SK-N-SH (cell line): ENCODE measurements around the gene MRPS6. TPM values are rescaled to one million over a fixed set of nuclear protein-coding genes. Genes with fewer than 3 reads are reported as not detected.

Experiments
- CTCF ChIA-PET: fragments of 300-600, 350-600 bp; formaldehyde crosslinking; extraction: SDS; loops from one replicate; lab custom pipeline; 2021; lab: Yijun Ruan, JAX
- POLR2A ChIA-PET: fragments of 350-600 bp; sonication (Branson Sonifier 250); formaldehyde crosslinking; extraction: SDS; loops from one replicate; lab custom pipeline; 2020; ENCODE audit warnings: antibody characterized with exemption, inconsistent platforms; lab: Yijun Ruan, JAX
- DNase-seq: peaks from one replicate; pipeline ENCODE4 v3.0.0; 2012
- H2AFZ ChIP-seq: fragments of 200-600 bp; sonication (generic); 2 replicates; pipeline ENCODE4 v1.8.1; 2016; ENCODE audit warnings: antibody characterized with exemption, mild to moderate bottlenecking, low read depth
- H3F3A ChIP-seq: fragments of 200-600 bp; sonication (generic); replicated peaks from 2 replicates; pipeline ENCODE3; 2016; ENCODE audit warnings: antibody characterized with exemption, mild to moderate bottlenecking; ENCODE audit not compliant: insufficient read depth
- H3K27ac ChIP-seq, 2 experiments: fragments of 200-500 bp in 1 of 2; fragments of 200-600 bp in 1 of 2; sonication (Bioruptor generic) in 1 of 2; sonication (generic), shearing (Covaris generic) in 1 of 2; 2 replicates each; pipeline versions ENCODE4 v1.5.1 to v1.6.1; 2014 to 2016; ENCODE audit warnings: low read depth in 2 of 2, inconsistent platforms in 1 of 2, low read length in 1 of 2, mild to moderate bottlenecking in 1 of 2, mixed read lengths in 1 of 2
- H3K27me3 ChIP-seq: fragments of 200-600 bp; sonication (generic), shearing (Covaris generic); 2 replicates; pipeline ENCODE4 v1.6.1; 2016; ENCODE audit warnings: mixed run types; ENCODE audit not compliant: insufficient read depth
- H3K36me3 ChIP-seq, 2 experiments: fragments of 200-500 bp in 1 of 2; fragments of 200-600 bp in 1 of 2; sonication (Bioruptor generic) in 1 of 2; sonication (generic) in 1 of 2; replicated peaks in 1 of 2; 2 replicates each; pipeline versions ENCODE3 to v1.5.1; 2014 to 2016; ENCODE audit warnings: low read length in 1 of 2, mild to moderate bottlenecking in 1 of 2; ENCODE audit not compliant: insufficient read depth in 2 of 2, control insufficient read depth in 1 of 2
- H3K4me1 ChIP-seq, 2 experiments: fragments of 200-500 bp in 1 of 2; fragments of 200-600 bp in 1 of 2; sonication (Bioruptor generic) in 1 of 2; sonication (generic), shearing (Covaris generic) in 1 of 2; 2 replicates each; pipeline versions ENCODE4 v1.5.1 to v1.6.1; 2014 to 2016; ENCODE audit warnings: low read depth in 1 of 2, low read length in 1 of 2, mixed run types in 1 of 2; ENCODE audit not compliant: insufficient read depth in 2 of 2, control insufficient read depth in 1 of 2
- H3K4me2 ChIP-seq: fragments of 200-600 bp; sonication (generic), shearing (Covaris generic); 2 replicates; pipeline ENCODE4 v1.6.1; 2017; ENCODE audit warnings: mixed run types
- H3K4me3 ChIP-seq, 2 experiments: fragments of 200-500 bp in 1 of 2; fragments of 200-600 bp in 1 of 2; sonication (Bioruptor generic) in 1 of 2; sonication (generic), shearing (Covaris generic) in 1 of 2; 2 replicates each; pipeline versions ENCODE4 v1.5.1 to v1.8.1; 2014 to 2016; ENCODE audit warnings: low read depth in 2 of 2, inconsistent platforms in 1 of 2, low read length in 1 of 2, mild to moderate bottlenecking in 1 of 2, mixed read lengths in 1 of 2, moderate library complexity in 1 of 2
- H3K79me2 ChIP-seq: fragments of 200-600 bp; sonication (generic); 2 replicates; pipeline ENCODE4 v1.8.1; 2017; ENCODE audit warnings: mild to moderate bottlenecking; ENCODE audit not compliant: insufficient read depth
- H3K9ac ChIP-seq: fragments of 200-600 bp; sonication (generic); 2 replicates; pipeline ENCODE4 v1.6.1; 2017; ENCODE audit warnings: mixed run types
- H3K9me2 ChIP-seq: fragments of 200-600 bp; sonication (generic); 2 replicates; pipeline ENCODE4 v1.6.1; 2017; ENCODE audit warnings: mixed run types
- H3K9me3 ChIP-seq: fragments of 200-600 bp; sonication (generic); 2 replicates; pipeline ENCODE4 v1.6.1; 2017; ENCODE audit warnings: mixed run types, mild to moderate bottlenecking, moderate library complexity
- H4K20me1 ChIP-seq: fragments of 200-600 bp; sonication (generic); 2 replicates; pipeline ENCODE4 v1.6.1; 2017; ENCODE audit warnings: mild to moderate bottlenecking, mixed run types; ENCODE audit not compliant: insufficient read depth
- CTCF ChIP-seq: fragments of 200-600 bp; sonication (generic); IDR thresholded peaks from 2 replicates; pipeline ENCODE4 v1.6.1; 2017; ENCODE audit warnings: antibody characterized with exemption, mild to moderate bottlenecking, moderate library complexity
- EZH2phosphoT487 ChIP-seq: fragments of 200-600 bp; sonication (generic); IDR thresholded peaks from 2 replicates; pipeline ENCODE4 v1.6.1; 2017; ENCODE audit warnings: low read depth, mixed run types, mild to moderate bottlenecking, antibody characterized with exemption, moderate library complexity, borderline replicate concordance
- FOSL2 ChIP-seq: IDR thresholded peaks from 2 replicates; pipeline ENCODE4 v1.4.0; 2012; ENCODE audit warnings: low read depth, mild to moderate bottlenecking, moderate library complexity, borderline replicate concordance
- FOXJ3 ChIP-seq: sonication (generic); formaldehyde crosslinking; IDR thresholded peaks from 2 replicates; pipeline ENCODE4 v1.5.1; 2020; ENCODE audit warnings: mild to moderate bottlenecking, missing genetic modification reagents
- FOXM1 ChIP-seq: IDR thresholded peaks from 2 replicates; pipeline ENCODE4 v1.4.0; 2012; ENCODE audit warnings: low read depth, mild to moderate bottlenecking
- GABPA ChIP-seq: IDR thresholded peaks from 2 replicates; pipeline ENCODE4 v1.4.0; 2012; ENCODE audit warnings: low read depth, mild to moderate bottlenecking
- GATA2 ChIP-seq: sonication (generic); formaldehyde crosslinking; IDR thresholded peaks from 2 replicates; pipeline ENCODE4 v1.5.0; 2020; ENCODE audit warnings: mild to moderate bottlenecking, missing genetic modification reagents
- IRF3 ChIP-seq: fragments of 150-350 bp; IDR thresholded peaks from 2 replicates; pipeline ENCODE4 v1.6.1; 2016; ENCODE audit warnings: mild to moderate bottlenecking, low read depth, low read length
- JUND ChIP-seq: IDR thresholded peaks from 2 replicates; pipeline ENCODE4 v1.4.0; 2012
- MAX ChIP-seq: IDR thresholded peaks from 2 replicates; pipeline ENCODE4 v1.4.0; 2012; ENCODE audit warnings: low read depth
- MEF2A ChIP-seq: IDR thresholded peaks from 2 replicates; pipeline ENCODE4 v1.4.0; 2012; ENCODE audit warnings: low read depth, borderline replicate concordance
- MXI1 ChIP-seq: IDR thresholded peaks from 2 replicates; pipeline ENCODE4 v1.6.1; 2012; ENCODE audit warnings: mild to moderate bottlenecking, low read depth, low read length, improper control_type of control experiment
- NRF1 ChIP-seq: IDR thresholded peaks from 2 replicates; pipeline ENCODE4 v1.6.1; 2012; ENCODE audit warnings: low read depth, mild to moderate bottlenecking, low read length
- PBX3 ChIP-seq: IDR thresholded peaks from 2 replicates; pipeline ENCODE4; 2012
- POLR2AphosphoS5 ChIP-seq: IDR thresholded peaks from 2 replicates; pipeline ENCODE4 v1.6.1; 2012; ENCODE audit warnings: low read depth, low read length
- RAD21 ChIP-seq: IDR thresholded peaks from 2 replicates; pipeline ENCODE4 v1.6.1; 2012; ENCODE audit warnings: mild to moderate bottlenecking, low read length
- RCOR1 ChIP-seq: fragments of 150-350 bp; IDR thresholded peaks from 2 replicates; pipeline ENCODE4 v1.6.1; 2017; ENCODE audit warnings: antibody characterized with exemption, low read length
- RFX5 ChIP-seq: IDR thresholded peaks from 2 replicates; pipeline ENCODE4 v1.6.1; 2012; ENCODE audit warnings: mild to moderate bottlenecking, improper control_type of control experiment, low read length
- SMC3 ChIP-seq: IDR thresholded peaks from 2 replicates; pipeline ENCODE4 v1.6.1; 2012; ENCODE audit warnings: low read depth, low read length, improper control_type of control experiment
- TAF1 ChIP-seq: IDR thresholded peaks from 2 replicates; pipeline ENCODE4 v1.6.1; 2012; ENCODE audit warnings: low read depth, mild to moderate bottlenecking, low read length, moderate library complexity, borderline replicate concordance
- TCF12 ChIP-seq: IDR thresholded peaks from 2 replicates; pipeline ENCODE4 v1.4.0; 2012
- TEAD4 ChIP-seq: IDR thresholded peaks from 2 replicates; pipeline ENCODE4 v1.4.0; 2012; ENCODE audit warnings: mild to moderate bottlenecking, borderline replicate concordance; ENCODE audit not compliant: insufficient read depth
- USF1 ChIP-seq: IDR thresholded peaks from 2 replicates; pipeline ENCODE4 v1.4.0; 2012; ENCODE audit warnings: low read depth, borderline replicate concordance
- USF2 ChIP-seq: fragments of 150-350 bp; IDR thresholded peaks from 2 replicates; pipeline ENCODE4 v1.6.1; 2017; ENCODE audit warnings: antibody characterized with exemption, low read length, low read depth, borderline replicate concordance
- YY1 ChIP-seq: IDR thresholded peaks from 2 replicates; pipeline ENCODE4 v1.4.0; 2012; ENCODE audit warnings: low read depth, mild to moderate bottlenecking
- ZBTB33 ChIP-seq: IDR thresholded peaks from 2 replicates; pipeline ENCODE4 v1.4.0; 2012; ENCODE audit warnings: low read depth, borderline replicate concordance
- WGBS: methylation state at CpG from one replicate; pipeline ENCODE4 v1.1.6; 2017; ENCODE audit warnings: low lambda C conversion rate; 5-methylcytosine and 5-hydroxymethylcytosine counted together
- polyA plus RNA-seq, 3 experiments: library from polyadenylated mRNA; depleted of rRNA; stranded (reverse); fragments of >200 nt; gene quantifications; 2 replicates each; pipeline ENCODE4 v1.2.3, GENCODE V29; 2012

The MRPS6 gene
- polyA plus RNA-seq, 1 of the 3 experiments (the other 2 are of a cell fraction), result 69.2 TPM

- CTCF ChIA-PET, result interaction anchor here (1.5 kb wide), 1 partner anchor 104 kb away, joined by 3 read pairs; no protein-coding TSS in a partner anchor
- no peak overlapping the region for H2AFZ ChIP-seq
- H3F3A ChIP-seq, result peaks cover 12% of the 10 kb centered on the region
- peak overlapping the region in 1 of 2 experiments; percentile 52; a peak in 2 of 4 replicates for H3K27ac ChIP-seq
- no peak overlapping the region; the same call in 1 of the 2 replicates for H3K4me2 ChIP-seq
- WGBS, result 44% methylated on average over 9 of the region's 9 CpGs
- POLR2A ChIA-PET, result no interaction called here
- no peaks in the 10 kb centered on the region for H3K9me2 ChIP-seq
- no peak overlapping the region for H3K9ac ChIP-seq
- H3K9me3 ChIP-seq, result no peaks in the 10 kb centered on the region; the same call in 1 of the 2 replicates
- H4K20me1 ChIP-seq, result no peaks in the 10 kb centered on the region
- no peaks in the 10 kb centered on the region for H3K79me2 ChIP-seq
- no peaks in the 10 kb centered on the region for H3K27me3 ChIP-seq
- DNase-seq, result no peak
- peaks cover 0 to 2% of the 10 kb centered on the region in 2 experiments; a peak in 1 of 4 replicates for H3K4me1 ChIP-seq
- no peak overlapping the region for H3K4me3 ChIP-seq
- H3K36me3 ChIP-seq, result no peaks in the 10 kb centered on the region
- no peak for TF ChIP-seq EZH2phosphoT487
- TF ChIP-seq FOSL2, result peak; percentile 45; the same call in 1 of the 2 replicates
- no peak for TF ChIP-seq GATA2 (CRISPR knock-in tag)
- TF ChIP-seq POLR2AphosphoS5, result no peak
- no peak for TF ChIP-seq CTCF
- TF ChIP-seq FOXM1, result no peak
- no peak for TF ChIP-seq FOXJ3
- TF ChIP-seq MXI1, result no peak
- no peak for TF ChIP-seq MAX
- no peak for TF ChIP-seq ZBTB33
- no peak for TF ChIP-seq GABPA
- peak; percentile 67; the same call in 1 of the 2 replicates for TF ChIP-seq JUND
- TF ChIP-seq TCF12, result peak; percentile 69
- TF ChIP-seq RCOR1, result no peak
- TF ChIP-seq SMC3, result no peak
- TF ChIP-seq MEF2A, result no peak
- TF ChIP-seq NRF1, result no peak
- TF ChIP-seq USF1, result no peak
- TF ChIP-seq TEAD4, result peak; percentile 70
- TF ChIP-seq RAD21, result no peak
- no peak for TF ChIP-seq IRF3
- no peak for TF ChIP-seq USF2
- TF ChIP-seq YY1, result no peak
- TF ChIP-seq PBX3, result peak; percentile 84
- TF ChIP-seq TAF1, result no peak
- no peak for TF ChIP-seq RFX5
Measured at GRCh38 chr21:34027721-34028461, 45.5 kb upstream of the MRPS6 start.
